Left renal cortex interstitium (tissue), 4 donors: ENCODE results near the gene LAMC1. TPM values are rescaled to one million over a fixed set of nuclear protein-coding genes. Genes with fewer than 3 reads are reported as not detected.

Experiments
- DNase-seq, 4 donors: peaks; one replicate each; pipeline ENCODE4 v3.0.0-alpha.2; 2013; ENCODE audit warnings: low read depth in 4 of 4, low spot score in 2 of 4, missing footprints in 1 of 4
- polyA plus RNA-seq, 4 donors: library from polyadenylated mRNA; unstranded; fragments of 120-200 nt; gene quantifications; one replicate each; pipeline ENCODE4 v1.2.1, GENCODE V29; 2013; ENCODE audit not compliant: insufficient read length in 4 of 4

Gene LAMC1
- polyA plus RNA-seq, 4 donors = 240 to 302 (median 291) TPM

GRCh38 chr1:183019860-183020259, 3.4 kb upstream of the LAMC1 start:
- DNase-seq = no peak

DNA sequence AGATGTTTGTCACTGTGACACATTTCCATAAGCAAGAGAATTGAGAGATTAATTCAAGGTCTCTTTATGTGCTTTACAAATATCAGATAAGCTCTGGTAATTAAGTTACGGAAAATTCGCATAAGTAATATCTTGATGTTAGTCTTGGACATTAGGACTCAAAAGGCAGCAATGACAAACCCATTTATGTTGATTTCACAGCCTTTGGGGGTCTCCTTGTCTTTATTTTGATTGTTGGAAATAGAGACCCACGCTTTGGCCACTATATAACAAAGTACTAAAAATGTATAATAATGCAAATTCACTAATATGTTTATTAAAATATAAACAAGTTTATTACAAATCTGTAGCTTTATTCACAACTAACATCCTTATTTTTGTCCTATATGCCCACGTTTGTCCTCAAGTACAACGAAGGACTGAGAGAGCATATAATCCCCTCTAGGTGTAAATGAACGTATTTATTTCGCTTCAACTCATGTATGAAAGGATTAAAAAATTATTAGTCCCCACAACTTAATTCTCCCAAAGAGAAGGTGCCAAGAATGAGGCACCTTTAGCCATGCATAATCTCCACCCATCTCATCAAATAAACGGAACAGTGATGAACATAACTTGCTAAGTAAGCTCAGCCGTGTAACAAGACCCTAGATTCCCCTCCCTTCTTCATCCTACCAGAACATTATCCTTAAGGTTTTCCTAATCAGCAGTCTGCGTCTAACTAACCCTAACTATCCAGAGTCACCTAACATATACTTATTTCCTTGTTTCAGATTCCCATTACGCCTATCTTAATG, 1.6 kb upstream of the LAMC1 start:
- no peak for DNase-seq

GRCh38 chr1:183022202-183023145, 746 bp upstream of the LAMC1 start:
- DNase-seq = peak; percentile 62 to 74 (median 66)

GRCh38 chr1:183023601-183024316, 539 bp downstream of the LAMC1 start:
- DNase-seq = peak in 2 of 4 donors; percentile 50 to 55

DNA sequence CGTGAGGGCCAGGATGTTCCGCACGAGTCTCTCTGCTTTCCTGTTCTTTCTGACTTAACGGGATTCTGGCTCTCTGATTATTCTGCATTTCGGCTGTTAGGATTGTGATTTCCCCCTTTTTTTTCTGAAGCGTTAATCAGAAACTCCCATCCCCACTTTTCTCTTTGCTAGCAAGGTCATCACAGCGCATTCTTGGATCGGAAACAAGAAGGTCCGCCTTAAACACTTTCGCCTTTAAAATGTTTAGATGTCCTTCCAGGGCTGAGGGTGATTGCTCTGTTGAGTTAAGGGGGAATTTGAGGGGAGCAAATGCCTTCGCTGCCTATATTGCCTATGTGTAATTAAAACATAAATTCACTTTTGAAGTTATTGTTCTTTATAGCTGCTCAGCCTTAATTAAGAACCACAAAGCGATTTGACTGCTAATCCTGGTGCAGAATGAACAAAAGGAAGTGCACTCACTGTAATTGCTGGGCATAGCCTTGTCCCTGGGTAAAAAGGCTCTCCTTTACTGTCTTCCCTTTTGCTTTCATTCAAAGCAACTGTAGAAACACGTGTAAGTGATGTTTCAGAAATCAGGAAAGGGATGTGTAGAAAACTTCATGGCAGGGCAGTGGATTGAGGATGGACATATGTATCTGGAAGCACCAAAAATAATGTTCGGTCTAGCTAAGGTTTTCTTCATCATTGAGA, 1.2 kb downstream of the LAMC1 start:
- DNase-seq = no peak

- no peak for DNase-seq
Observed at GRCh38 chr1:183025010-183025337, 1.8 kb downstream of the LAMC1 start.

- peak in 2 of 4 donors; percentile 60 for DNase-seq
Observed at GRCh38 chr1:183025782-183026774, 2.9 kb downstream of the LAMC1 start.

DNA sequence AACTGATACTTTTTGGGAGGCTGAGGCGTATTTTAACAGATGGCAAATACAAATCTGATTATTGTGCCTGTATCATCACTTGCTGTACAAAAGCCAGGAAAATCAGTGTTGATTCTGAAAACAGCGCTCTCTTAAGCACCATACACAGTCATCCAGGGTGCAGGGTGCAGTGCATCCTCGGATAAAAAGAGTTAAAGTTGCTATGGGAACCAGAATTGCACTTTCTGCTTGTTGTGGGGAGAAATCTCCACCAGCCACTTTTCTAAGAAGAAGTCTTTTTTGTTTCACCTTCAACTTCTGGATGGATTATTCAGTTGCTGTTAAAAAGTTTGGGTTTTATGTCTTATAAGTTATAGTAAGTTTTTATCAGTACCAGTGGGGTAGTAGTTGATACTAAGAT, 3.8 kb downstream of the LAMC1 start:
- DNase-seq = no peak

GRCh38 chr1:183027791-183028190, 4.6 kb downstream of the LAMC1 start:
- DNase-seq = no peak

GRCh38 chr1:183029591-183030000, 6.4 kb downstream of the LAMC1 start:
- no peak for DNase-seq

GRCh38 chr1:183030053-183030452, 6.8 kb downstream of the LAMC1 start:
- no peak for DNase-seq

- no peak for DNase-seq
Observed at GRCh38 chr1:183032122-183032921, 9.1 kb downstream of the LAMC1 start.

- no peak for DNase-seq
Observed at GRCh38 chr1:183033205-183033604, 10.0 kb downstream of the LAMC1 start.

- DNase-seq = no peak
Observed at GRCh38 chr1:183034682-183035081, 11.5 kb downstream of the LAMC1 start.

DNA sequence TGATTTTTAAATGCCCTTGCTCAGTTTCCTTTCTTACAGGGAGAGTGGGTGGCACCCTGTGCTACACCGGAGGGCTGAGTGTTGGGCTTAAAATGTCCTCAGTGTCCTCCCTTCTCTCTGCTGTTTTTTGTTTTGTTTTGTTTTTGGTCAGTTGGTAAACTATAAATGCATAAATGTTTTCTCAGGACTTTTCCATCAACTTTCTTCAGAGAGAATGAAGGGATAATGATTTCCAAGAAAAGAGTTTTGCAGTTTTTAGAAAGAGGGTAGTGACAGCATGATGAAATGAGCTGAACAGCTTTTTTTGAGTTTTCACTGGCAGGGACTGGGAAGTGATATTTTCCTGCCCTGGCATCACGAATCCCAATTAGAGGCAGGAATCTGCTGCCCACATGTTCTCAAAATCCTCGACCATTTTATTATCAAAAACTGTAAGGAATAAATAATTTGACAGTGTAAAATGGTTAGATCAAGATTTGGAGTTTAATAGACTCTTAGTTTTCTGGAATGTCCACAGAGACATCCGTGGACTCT, 15.2 kb downstream of the LAMC1 start:
- DNase-seq = no peak

DNA sequence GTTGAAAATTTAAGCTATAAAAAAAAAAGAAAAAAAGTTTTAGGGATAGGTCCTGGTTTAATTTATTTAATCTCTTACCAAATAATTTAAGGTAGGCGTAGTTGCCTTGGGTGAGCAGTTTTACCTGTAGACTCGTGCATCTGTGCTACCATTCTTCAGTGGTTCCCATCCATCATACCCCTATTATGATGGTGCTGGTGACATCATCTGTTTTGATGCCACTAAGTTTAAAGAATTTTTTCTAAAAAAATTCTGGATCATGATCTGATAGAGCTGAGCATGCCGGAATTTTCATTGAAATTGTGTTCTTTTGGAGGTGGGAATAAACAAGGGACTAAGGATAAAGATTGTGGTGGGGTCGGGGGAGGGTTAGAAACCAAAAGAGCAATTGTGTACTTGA, 15.7 kb downstream of the LAMC1 start:
- DNase-seq = no peak

- no peak for DNase-seq
Observed at GRCh38 chr1:183039330-183039729, 16.1 kb downstream of the LAMC1 start.

DNA sequence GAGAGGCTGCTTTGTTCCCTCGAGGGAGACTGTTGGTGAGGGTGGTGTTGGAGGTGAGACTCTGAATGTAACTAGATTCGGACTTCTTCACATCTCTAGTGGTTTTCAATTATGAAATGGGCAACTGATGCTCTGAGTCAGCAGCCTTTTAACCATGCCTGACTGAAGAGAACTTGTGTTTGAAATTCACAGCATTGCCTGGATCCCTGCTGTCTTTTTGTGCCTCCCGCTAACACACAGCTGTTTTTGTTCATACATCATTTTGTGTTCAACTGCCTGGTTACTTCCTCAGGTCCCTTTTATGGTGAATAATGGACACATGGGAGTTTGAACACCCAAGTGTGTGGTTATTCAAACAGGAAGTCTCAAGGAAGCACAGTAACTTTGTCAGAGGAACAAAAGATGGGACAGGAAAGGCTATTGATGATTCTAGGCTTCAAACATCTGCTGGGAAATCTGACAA, 16.8 kb downstream of the LAMC1 start:
- DNase-seq = no peak
